ENCODE results near the gene HOXD13.

DNA sequence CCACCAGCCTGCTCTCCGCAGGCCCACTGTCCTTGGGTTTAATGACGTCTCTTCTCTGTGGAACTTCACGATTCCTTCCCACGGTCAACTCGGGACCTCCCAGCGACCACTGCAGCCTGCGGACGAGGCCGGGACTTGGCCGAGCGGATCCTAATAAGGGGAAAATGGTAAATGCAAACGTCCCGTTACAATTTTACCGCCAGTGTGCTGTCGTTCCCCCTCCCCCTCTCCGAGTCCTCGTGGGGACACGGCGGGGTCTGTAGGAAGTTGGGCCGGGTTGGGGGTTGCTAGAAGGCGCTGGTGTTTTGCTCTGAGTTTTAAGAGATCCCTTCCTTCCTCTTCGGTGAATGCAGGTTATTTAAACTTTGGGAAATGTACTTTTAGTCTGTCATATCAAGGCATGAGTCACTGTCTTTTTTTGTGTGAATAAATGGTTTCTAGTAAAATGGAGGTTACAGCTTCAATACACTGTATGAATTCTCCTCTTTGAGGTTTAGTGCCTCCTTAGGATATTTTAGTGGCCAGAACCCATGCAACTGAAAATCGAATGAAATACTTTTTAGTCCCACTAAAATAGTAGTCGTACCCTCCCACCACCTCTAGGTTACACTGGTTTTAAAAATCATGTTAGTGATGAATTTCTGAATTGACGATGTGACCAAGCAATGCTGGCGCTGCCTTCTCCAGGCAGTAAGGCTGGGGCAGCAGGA is 16.8 kb downstream of the HOXD13 start:
- TF ChIP-seq, protein P1, sequence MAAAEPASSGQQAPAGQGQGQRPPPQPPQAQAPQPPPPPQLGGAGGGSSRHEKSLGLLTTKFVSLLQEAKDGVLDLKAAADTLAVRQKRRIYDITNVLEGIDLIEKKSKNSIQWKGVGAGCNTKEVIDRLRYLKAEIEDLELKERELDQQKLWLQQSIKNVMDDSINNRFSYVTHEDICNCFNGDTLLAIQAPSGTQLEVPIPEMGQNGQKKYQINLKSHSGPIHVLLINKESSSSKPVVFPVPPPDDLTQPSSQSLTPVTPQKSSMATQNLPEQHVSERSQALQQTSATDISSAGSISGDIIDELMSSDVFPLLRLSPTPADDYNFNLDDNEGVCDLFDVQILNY (CRISPR knock-in tag; conservative IDR thresholded peaks at IDR 0.05) = no peak
- TF ChIP-seq CTCF (CRISPR knock-in tag; IDR thresholded peaks at IDR 0.05) (no peak), ZSCAN29 (CRISPR knock-in tag; conservative IDR thresholded peaks at IDR 0.05) (no peak), HOXA7 (CRISPR knock-in tag; IDR thresholded peaks at IDR 0.05) (no peak), PREB (CRISPR knock-in tag; IDR thresholded peaks at IDR 0.05) (no peak), ZSCAN30 (CRISPR knock-in tag; IDR thresholded peaks at IDR 0.05) (no peak)
- TF ChIP-seq, protein P2, sequence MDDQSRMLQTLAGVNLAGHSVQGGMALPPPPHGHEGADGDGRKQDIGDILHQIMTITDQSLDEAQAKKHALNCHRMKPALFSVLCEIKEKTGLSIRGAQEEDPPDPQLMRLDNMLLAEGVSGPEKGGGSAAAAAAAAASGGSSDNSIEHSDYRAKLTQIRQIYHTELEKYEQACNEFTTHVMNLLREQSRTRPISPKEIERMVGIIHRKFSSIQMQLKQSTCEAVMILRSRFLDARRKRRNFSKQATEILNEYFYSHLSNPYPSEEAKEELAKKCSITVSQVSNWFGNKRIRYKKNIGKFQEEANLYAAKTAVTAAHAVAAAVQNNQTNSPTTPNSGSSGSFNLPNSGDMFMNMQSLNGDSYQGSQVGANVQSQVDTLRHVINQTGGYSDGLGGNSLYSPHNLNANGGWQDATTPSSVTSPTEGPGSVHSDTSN (CRISPR knock-in tag; IDR thresholded peaks at IDR 0.05; ENCODE audit: borderline replicate concordance) = no peak

All from HepG2 (cell line).